NT2/D1 (cell line): ENCODE results near the gene LRRC25.
"Not testable (repeated sequence)": the region's sequence is repeated elsewhere in the genome, so short reads cannot be mapped to it uniquely, and the experiment has no call there.

Source experiments
- SUZ12 ChIP-seq: IDR thresholded peaks from 2 replicates; pipeline ENCODE4 v1.6.1; 2011; ENCODE audit not compliant: insufficient read length, insufficient read depth; ENCODE audit errors: extremely low read depth
- YY1 ChIP-seq: IDR thresholded peaks from 2 replicates; pipeline ENCODE4 v1.6.1; 2011; ENCODE audit not compliant: insufficient read length, insufficient read depth
- ZNF274 ChIP-seq: IDR thresholded peaks from 2 replicates; pipeline ENCODE4 v1.6.1; 2011; ENCODE audit warnings: mild to moderate bottlenecking, low read depth, low read length

GRCh38 chr19:18402455-18403248 lies 5.2 kb upstream of the LRRC25 start:
- TF ChIP-seq YY1, ZNF274, SUZ12: not testable (repeated sequence)
